NB4 (cell line): ENCODE measurements around the gene ARHGAP5.

Experiments
- MYC ChIP-seq: IDR thresholded peaks from 2 replicates; pipeline ENCODE4 v1.6.1; 2011; ENCODE audit warnings: low read depth, low read length
- POLR2A ChIP-seq: IDR thresholded peaks from 2 replicates; pipeline ENCODE4 v1.6.1; 2011; ENCODE audit warnings: mild to moderate bottlenecking; ENCODE audit not compliant: insufficient read length; ENCODE audit errors: extremely low read depth
- TF ChIP-seq, protein P1 (sequence below): IDR thresholded peaks from one replicate; pipeline ENCODE4 v1.5.1; 2012; ENCODE audit warnings: low read depth, low read length
- TF ChIP-seq, protein P2 (sequence below): IDR thresholded peaks from 2 replicates; pipeline ENCODE4 v1.6.1; 2011; ENCODE audit warnings: low read depth, low read length

GRCh38 chr14:32044454-32044853, 32.6 kb upstream of the ARHGAP5 start:
- TF ChIP-seq, protein P1, sequence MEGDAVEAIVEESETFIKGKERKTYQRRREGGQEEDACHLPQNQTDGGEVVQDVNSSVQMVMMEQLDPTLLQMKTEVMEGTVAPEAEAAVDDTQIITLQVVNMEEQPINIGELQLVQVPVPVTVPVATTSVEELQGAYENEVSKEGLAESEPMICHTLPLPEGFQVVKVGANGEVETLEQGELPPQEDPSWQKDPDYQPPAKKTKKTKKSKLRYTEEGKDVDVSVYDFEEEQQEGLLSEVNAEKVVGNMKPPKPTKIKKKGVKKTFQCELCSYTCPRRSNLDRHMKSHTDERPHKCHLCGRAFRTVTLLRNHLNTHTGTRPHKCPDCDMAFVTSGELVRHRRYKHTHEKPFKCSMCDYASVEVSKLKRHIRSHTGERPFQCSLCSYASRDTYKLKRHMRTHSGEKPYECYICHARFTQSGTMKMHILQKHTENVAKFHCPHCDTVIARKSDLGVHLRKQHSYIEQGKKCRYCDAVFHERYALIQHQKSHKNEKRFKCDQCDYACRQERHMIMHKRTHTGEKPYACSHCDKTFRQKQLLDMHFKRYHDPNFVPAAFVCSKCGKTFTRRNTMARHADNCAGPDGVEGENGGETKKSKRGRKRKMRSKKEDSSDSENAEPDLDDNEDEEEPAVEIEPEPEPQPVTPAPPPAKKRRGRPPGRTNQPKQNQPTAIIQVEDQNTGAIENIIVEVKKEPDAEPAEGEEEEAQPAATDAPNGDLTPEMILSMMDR = no peak
- TF ChIP-seq POLR2A (no peak), MYC (no peak)
- TF ChIP-seq, protein P2, sequence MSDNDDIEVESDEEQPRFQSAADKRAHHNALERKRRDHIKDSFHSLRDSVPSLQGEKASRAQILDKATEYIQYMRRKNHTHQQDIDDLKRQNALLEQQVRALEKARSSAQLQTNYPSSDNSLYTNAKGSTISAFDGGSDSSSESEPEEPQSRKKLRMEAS = no peak
